OCI-M1 (cell line): ENCODE measurements around the gene QSOX1.
A peak's percentile ranks its signal among the peaks of the same experiment; 100 is the strongest.

Source experiments
- DNase-seq: peaks from one replicate; lab custom pipeline; 2025; lab: John Stamatoyannopoulos, UW

The QSOX1 gene

DNA sequence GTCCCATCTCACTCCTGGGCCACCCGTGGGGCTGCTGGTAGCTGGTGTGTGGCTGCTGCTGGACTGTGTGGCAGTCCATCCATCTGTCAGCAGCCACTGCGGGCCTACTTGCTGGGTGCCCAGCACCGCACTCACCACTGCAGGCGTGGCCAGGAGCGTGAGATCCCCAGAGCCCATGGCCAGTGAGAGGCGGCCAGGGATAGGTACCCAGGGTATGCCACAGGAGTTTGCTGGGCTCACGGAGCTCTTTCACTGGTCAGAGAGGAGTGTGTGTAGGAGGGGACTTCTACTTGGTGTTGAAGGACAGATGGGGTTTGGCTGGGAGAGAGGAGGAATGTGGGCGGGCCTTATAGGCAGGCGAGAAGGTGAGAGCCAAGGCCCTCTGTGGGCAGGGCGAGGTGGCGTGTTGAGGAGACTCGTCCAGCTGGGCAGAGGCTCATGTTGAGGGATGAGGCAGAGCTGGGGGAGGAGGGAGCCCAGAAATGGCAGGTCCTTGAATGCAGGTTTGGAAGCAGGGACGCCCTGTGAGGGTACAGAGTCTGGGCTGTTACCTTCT is 15.0 kb downstream of the QSOX1 start:
- DNase-seq = no peak

DNA sequence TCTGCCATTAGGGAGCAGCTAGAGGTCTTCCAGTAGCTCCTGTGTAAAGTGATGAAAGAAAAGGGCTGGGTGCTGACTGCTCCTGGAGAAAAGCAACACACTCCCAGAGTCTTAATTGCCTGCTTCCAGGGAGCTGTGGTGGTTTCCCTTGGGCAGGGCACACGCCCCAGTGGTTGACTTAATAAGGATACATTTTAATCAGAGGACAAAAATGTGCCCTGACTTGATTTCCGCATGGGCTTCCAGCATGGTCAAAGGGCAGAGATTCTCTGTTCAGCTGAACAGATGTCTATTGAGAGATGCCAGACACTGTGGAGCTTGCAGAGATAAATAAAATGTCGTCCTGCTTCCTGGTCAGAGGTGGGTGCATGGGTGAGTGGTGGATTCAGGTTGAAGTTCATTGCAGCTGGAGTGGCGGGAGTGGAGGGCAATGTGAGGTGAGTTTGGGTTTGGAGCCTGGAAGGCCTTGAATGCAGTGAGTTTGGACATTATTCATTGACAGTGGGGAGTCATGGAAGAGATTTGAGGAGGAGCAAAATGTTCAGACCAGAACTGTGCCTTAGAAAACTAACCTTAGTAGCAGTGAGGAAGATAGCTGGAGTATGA is 16.0 kb downstream of the QSOX1 start:
- no peak for DNase-seq

DNA sequence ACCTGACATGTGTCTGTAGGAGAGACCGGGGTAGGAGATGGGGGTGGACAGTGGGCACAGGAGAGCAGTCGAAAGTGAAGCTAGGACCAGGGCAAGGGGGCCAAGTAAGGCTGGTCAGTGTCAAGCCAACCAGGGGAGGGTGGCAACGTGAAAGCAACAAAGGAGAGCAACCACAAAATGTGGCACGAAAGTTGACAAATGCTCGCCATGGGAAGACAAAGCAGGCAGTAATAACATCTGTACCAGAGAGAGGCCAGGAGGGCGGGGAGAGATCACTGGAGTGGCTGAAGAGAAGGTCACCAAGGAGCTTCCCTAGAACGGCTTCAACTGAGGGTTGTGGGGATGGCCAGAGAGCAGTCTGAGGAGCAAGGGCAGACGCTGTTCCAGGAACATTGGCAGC is 17.0 kb downstream of the QSOX1 start:
- DNase-seq = no peak

DNA sequence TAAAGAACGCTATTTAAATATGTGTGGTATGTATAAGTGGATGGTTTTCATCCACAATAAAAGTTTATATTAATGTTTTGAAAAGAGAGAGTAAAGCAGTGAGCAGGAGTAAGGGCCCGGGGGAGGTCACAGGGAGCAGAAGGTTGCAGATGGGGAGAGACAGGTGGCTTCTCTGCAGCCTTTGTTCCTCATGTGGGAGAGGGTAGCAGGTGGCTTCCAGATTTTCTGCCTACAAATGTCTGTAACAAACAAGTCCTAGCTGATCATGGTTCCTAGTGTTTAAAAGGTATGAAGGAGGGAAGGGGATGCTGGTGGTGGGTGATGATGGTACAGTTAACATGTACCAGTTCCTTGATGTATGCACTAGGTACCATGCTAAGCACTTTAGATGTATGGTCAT is 18.8 kb downstream of the QSOX1 start:
- DNase-seq = no peak

DNA sequence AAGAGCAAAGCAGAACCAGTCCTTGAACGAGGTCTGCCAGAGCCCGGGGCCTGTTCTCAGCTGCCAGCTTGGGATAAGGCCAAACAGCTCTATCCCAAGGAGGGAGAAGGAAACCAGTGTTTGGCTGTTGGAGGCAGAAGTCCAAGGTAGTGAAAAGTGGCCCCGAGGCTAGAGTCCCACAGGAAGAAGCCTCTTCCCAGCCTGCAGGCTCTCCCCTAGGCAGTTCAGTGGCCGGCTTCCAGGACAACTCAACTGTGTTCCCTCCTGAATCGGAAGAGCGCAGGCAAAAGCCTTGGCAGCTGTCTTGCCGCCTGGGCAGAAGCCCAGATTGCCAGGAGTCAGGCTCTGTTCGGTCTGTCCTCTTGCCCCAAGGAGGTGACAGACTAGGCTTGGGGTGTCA is 19.3 kb downstream of the QSOX1 start:
- DNase-seq = no peak

DNA sequence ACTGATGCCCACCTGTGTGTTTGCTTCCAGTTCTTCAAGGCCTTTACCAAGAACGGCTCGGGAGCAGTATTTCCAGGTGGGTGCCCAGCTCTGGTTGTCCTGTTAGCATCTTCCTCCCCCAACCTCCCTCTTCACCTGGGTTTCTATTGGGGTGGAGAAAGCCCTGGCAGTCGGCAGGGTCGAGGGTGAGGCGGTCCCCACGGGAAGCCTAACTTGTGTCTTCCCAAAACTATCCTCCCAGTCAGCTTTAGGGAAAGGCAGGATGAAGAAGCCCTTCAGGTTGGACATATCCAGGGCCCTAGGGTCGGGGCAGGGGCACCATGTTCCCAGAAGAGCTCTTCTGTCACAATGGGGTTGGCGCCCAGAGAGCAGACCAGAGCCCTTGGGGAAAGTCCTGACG is 20.6 kb downstream of the QSOX1 start:
- DNase-seq = no peak

DNA sequence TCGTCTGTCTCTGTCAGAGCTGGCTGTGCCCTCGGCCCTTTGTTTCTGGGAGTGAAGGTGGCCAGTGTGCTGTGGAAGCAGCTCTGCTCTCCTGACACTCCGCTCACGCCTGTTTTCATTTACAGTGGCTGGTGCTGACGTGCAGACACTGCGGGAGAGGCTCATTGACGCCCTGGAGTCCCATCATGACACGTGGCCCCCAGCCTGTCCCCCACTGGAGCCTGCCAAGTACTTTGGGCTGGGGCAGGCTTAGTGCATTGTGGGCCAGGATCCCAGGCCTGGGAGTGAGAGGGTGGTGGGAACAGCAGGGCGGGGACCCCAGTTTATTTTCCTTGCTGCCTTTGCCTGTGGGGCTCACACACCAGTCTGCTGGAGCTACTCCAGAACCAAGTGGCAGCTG is 21.1 kb downstream of the QSOX1 start:
- no peak for DNase-seq

DNA sequence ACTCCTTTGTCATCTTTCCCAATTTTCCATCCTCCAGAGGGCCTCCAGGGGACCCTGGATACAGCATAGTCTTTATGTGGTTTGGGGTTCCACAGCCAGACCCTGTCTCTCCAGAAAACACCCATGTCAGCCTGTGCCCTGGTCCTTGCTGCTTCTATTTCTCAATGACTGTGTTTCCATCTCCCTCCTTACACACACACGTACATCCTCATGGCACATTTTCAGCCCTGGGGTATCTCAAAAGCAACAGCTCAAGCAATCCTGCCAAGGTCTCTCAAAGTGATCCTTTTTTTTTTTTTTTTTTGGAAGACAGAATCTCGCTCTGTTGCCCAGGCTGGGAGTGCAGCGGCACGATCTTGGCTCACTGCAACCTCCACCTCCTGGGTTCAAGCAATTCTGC is 22.3 kb downstream of the QSOX1 start:
- DNase-seq = no peak

DNA sequence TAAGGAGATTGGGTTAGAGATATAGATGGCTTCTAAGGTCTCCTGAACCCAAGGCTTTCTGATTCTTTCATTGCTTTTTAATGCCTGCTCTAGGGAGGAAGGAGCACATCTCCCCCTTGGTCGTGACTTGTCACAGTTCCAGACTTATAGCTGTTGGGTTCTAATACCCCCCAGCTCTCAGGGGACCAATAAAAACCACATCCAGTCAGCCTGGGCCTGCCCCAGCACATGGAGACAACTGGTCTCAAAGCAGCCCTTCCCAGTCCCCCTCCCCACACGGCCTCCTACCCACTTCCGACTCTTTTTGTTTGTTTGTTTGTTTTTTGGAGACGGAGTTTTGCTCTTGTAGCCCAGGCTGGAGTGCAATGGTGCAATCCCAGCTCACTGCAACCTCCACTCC is 23.3 kb downstream of the QSOX1 start:
- no peak for DNase-seq

DNA sequence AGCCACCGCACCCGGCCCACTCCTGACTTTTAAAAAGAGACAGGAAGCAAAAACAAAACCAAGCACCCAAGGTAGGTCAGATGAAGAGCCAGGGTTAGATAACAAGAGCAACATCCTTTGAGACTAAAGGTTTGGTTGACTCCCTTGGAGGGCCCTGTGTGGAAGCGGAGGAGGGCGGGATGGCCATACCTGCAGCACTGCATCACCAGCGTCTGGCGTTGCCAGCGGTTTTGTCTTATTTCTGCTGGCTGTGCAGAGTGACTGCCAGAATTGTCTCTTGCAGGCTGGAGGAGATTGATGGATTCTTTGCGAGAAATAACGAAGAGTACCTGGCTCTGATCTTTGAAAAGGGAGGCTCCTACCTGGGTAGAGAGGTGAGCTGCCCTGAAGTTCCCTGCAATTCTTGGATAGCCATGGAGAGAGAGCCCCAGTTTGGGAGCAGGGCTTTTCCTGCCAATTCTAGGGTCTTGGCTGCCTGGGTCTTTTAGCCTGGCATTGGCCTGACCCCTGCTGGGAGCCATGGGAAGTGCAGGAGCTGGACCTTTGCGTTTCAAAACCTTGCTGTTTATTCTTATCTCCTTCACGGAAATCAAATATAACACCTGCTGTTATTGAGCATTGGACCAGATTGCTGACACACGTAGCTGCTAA is 24.0 kb downstream of the QSOX1 start:
- peak; percentile 84 for DNase-seq

DNA sequence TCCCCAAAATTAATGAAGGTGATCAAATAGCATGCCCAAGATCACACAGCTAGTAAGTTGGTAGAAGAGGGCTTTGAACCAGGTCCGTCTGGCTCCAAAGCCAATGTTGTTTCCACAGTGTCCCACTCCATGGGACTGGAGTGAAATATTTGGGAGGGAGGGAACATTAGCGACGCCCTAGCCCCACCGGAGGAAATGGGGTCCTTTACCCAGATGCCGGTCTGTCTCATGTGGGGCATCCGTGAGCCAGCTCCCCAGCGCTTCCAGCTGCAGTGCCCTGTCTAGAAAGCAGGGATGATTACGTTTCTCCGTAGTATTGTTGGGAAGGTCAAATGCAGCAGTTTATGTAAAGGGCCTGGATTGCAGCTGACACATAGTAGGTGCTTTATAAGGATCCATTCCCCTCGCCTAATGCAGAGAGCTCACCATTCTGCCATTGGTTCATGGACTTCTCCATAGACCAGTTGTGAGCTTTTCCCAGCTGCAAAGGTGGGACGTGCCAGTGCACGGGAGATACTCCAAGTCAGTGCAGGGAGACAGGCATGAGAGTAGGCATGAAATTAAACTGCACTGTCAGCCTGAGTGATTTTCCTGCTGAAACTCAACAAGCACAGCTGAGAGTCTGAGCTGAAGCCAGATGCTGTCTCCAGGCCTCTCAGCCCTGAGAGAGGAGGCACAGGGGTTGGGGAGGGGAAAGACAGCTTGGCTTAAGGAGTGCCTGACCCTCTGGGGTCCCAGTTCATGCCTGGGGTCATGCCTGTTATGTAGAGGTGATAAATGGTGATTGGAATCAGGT is 24.7 kb downstream of the QSOX1 start:
- DNase-seq = no peak

DNA sequence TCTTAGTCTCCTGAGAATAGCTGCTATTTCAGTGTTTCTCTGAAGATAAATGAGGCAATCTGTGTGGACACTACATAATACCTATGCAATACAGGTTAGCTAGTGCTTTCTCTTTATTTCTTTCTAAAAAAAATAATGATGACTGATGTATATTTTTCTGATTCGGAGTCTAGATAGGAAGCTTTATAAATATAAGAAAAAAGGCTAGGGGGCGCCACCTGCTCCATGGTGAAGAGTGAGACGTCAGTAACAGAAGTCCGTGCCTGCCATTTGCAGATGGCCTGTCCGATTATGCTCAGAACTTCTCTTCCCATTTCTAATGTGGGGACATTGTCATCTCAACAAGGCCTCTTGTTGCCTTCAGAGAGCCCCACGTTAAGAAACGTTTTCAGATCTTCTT is 26.4 kb downstream of the QSOX1 start:
- peak; percentile 28 for DNase-seq

DNA sequence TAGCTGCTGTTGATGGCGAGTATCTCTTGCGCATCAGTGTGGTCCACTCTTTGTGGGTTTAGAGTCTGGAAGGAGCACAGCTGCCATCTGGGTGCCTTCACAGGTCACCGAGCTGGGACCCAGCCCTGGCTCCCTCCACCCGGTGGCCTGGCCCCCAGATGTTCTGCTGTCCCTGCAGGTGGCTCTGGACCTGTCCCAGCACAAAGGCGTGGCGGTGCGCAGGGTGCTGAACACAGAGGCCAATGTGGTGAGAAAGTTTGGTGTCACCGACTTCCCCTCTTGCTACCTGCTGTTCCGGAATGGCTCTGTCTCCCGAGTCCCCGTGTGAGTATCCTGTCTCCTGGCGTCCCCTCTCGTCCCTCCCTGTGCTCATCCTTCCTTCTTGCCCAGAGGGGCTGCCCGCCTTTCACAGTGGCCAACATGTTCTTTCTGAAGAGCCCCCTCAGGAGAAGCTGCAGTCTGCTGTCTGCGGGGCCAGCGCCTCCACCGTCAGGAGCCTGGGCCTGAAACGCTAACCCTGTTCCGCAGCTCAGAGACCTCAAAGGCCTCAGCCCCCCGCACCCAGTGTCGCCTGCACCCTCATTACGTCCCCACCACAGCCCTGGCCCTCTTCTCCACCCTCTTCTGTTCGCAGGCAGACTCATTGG is 27.4 kb downstream of the QSOX1 start:
- no peak for DNase-seq

DNA sequence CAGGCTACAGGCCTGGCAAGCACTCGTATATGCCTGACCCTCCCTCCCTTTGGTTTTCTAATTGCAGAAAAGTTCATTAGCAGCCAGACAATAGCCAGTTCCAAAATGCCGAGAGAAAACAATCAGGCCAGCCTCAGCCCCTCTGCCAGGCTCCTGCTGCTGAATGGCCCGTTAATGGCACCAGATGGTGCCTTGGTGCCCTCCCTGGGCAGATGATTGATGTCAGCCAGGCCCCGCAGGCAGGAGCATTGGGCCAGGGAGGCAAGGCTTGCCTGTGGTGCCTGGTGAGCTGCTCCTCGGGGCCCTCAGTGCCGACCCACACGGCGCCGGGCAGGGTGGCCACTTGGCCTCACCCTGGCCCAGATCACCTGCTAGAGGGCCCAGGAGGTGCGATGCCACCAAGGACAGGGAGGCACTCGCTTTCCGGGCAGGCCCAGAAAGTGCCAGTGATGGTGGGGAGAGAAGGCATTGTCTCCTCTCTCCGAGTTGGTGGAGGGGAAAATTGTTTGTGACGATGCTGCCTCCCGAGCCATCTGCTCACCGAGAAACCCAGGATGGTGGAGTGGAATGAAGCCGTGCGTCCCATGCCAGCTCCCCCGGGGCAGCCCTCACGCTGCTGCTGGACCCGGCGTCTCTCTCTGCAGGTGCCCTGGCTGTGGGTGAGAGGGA is 28.1 kb downstream of the QSOX1 start:
- no peak for DNase-seq

DNA sequence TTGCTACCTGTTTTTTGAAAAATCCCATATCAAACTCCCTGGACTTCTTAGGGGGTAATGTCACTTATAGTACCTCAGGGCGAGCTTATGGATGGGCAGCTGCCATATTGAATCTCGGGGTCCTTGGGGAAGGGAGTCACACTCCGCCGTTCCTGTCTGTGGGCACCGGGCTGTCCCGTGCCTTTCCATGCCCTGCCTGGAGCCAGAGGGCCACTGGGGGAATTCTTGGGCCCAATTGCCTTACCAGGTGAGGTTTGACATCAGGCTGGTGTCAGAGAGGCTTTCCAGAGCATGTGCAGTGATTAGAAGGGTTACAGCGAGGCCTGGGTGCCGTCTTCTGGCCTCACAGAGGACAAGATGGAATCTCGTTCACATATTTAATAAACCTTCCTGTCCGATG is 28.8 kb downstream of the QSOX1 start:
- no peak for DNase-seq

DNA sequence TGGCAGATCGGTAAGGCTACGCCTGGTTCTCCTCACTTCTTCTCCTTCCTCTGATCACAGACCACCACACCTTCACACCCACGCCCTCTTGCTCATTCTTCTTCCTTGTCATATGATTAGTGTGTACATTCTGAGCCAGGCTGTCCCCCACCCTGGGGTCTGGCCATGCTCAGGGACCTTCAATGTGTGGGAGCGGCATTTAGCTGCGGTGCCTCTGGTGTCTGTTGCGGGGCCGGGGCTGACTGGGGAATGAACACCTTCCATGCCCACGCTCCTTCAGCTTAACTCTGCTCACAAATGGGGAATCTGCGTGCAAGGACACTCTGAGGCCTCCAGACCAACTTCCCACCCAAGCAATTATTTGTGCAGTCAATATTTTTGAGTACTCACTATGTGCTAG is 29.4 kb downstream of the QSOX1 start:
- DNase-seq = no peak

DNA sequence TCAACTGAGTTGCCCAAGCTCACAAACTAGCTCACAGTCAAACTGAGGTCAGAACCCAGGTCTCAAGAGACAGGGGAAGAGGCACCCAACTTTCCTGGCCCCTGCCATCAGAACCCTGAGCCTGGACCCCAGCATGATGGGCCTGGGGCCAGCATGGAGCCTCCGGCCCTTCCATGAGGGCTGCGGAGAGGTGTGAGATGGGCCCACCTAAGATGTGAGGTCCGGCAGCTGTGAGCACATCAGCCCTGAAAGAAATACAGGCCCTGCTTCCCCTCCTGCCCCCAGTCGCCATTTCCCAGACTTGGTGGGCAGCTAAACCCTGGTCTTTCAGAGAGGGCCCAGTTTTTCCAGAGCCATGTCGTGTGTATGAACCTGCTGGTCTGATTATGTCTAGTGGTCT is 30.6 kb downstream of the QSOX1 start:
- DNase-seq = no peak

DNA sequence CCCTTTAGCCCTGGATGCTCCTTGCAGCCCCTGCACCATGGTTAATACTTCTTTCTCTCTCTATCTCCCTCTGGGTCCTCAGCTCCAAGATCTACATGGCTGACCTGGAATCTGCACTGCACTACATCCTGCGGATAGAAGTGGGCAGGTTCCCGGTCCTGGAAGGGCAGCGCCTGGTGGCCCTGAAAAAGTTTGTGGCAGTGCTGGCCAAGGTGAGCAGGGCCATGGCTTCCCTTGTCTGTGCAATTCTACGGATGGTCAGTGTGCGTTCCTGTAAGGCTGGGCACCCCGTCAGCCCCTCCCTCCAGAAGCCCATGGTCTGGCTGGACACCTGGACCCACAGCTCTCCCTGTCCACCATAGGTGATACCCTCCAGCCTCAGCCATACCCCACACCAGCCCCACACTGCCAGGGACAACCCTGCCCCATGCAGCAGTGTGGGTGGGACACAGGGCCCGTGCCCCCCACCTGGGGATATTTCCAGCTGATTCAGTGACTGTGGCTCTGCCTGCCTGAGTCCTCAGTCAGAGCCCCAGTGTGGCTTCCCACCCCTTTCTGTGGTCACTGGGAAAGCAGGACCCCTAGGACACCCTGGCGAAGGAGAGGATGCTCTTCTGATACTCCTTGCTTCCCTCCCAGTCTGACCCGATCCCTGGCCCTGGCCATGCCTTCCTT is 31.4 kb downstream of the QSOX1 start:
- DNase-seq = no peak

DNA sequence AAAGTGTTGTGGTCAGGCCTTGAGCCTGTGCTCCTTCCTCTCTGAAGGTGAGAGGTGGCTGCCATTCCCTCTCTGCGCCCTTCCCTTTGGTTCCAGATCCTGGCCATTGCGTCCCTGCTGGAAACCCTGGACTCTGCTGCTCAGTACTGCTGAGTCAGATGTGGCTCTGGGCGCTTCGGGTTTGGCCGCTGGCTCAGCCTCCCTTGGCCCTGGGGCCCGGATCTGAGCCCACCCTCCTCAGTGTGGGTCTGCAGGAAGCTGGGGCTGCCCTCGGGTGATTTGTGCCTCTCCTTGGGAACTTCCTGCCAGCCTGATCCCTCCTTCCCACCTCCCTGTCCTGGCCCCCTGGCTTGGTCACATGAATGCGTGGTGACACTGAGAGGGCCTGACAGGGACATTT is 32.2 kb downstream of the QSOX1 start:
- no peak for DNase-seq

DNA sequence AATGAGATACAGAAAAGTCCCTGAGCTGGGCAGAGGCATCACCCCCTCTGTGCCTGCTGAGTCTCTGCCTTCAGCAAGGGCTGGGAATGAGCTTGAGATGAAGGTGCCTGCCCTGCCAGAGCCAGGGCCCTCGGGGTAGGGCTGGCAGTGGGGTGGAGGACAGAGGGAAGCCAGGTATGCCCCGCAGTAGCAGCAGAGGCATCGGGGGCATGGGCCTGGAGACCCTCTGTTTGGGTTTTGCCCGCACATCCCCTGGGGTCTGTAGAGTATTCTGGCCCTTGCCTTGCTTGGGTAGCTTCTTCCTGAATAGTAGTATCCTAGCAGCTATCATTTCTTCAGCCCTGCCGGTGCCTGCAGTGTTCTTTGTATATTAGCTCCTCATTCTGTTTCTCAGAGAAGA is 33.0 kb downstream of the QSOX1 start:
- no peak for DNase-seq

DNA sequence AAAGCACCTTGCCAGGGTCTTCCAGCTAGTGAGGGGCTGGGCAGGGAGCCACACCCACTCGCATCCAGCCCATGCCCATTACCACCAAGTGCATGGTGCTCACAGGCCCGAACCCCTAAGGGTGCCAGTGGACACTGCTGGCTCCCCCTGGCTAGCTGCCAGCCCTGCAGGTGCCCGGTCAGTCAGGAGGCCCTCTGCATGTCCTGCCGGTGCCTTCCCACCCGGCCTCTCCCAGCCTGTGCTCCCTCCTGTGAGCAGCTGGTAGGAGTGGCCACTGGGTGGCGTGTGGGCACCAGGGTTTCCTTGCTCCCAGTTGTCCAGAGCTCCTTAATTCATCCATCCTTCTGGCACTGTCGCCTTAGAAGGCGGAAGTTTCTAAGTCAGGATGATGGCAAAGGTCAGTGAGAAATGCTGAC is 33.4 kb downstream of the QSOX1 start:
- peak; percentile 74 for DNase-seq
